GM12875 (cell line): Measurements from ENCODE around the gene CLSTN2.

ENCODE experiments used
- H3K4me3 ChIP-seq: one replicate; pipeline ENCODE4 v1.5.1; 2011; ENCODE audit warnings: low read depth, low read length, control low read depth
- CTCF ChIP-seq: IDR thresholded peaks from 2 replicates; pipeline ENCODE4 v1.5.1; 2011; ENCODE audit warnings: low read depth, mild to moderate bottlenecking, control low read depth, inconsistent platforms, low read length, moderate library complexity, borderline replicate concordance; ENCODE audit not compliant: insufficient read depth

The CLSTN2 gene

GRCh38 chr3:140358686-140359085 lies 423.7 kb downstream of the CLSTN2 start:
- H3K4me3 ChIP-seq: no peak overlapping the region
- no peak for TF ChIP-seq CTCF

GRCh38 chr3:140359233-140359995 lies 424.4 kb downstream of the CLSTN2 start:
- no peak for TF ChIP-seq CTCF

GRCh38 chr3:140360332-140360731 lies 425.3 kb downstream of the CLSTN2 start:
- no peak overlapping the region for H3K4me3 ChIP-seq
- no peak for TF ChIP-seq CTCF

More at GRCh38 chr3:140359233-140359995, 424.4 kb downstream of the CLSTN2 start:
- no peak overlapping the region for H3K4me3 ChIP-seq

- no peak for TF ChIP-seq CTCF
- no peak overlapping the region for H3K4me3 ChIP-seq
Observed at GRCh38 chr3:140363801-140364200, 428.8 kb downstream of the CLSTN2 start.

GRCh38 chr3:140365872-140366697 lies 431.1 kb downstream of the CLSTN2 start:
- no peak for TF ChIP-seq CTCF
- H3K4me3 ChIP-seq: no peak overlapping the region

GRCh38 chr3:140368223-140368811 lies 433.3 kb downstream of the CLSTN2 start:
- no peak for TF ChIP-seq CTCF
- H3K4me3 ChIP-seq: no peak overlapping the region
